Endometrium (tissue), 2 donors: ENCODE data around the gene PPM1H.
"Not testable (repeated sequence)": the region's sequence is repeated elsewhere in the genome, so short reads cannot be mapped to it uniquely, and the experiment has no call there.

Source experiments
- FAIRE-seq: peaks from 2 replicates; lab custom pipeline; 2012; peaks lifted over from hg19 to GRCh38; lab: Jason Lieb, UNC
- donor health status: control.
- donor health status: control.

The PPM1H gene

DNA sequence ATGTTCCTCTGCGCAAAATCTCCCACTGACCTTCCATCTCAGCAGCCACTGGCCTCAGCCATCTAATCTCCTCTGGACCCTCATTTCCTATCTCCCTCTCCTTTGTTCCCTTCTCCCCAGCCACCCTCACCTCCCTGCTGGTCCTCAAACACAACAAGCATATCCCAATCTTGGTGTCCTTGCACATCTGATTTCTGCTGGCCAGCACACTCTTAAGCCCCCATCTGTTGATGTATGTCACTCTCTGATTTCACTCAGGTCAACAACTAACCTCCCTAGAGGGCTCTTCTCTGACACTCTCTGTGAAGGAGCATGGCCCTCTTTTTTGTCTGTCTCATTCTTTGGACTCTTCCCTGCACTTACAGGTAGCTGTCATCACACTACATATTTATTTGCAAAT lies 25.6 kb downstream of the PPM1H start:
- no peak for FAIRE-seq

DNA sequence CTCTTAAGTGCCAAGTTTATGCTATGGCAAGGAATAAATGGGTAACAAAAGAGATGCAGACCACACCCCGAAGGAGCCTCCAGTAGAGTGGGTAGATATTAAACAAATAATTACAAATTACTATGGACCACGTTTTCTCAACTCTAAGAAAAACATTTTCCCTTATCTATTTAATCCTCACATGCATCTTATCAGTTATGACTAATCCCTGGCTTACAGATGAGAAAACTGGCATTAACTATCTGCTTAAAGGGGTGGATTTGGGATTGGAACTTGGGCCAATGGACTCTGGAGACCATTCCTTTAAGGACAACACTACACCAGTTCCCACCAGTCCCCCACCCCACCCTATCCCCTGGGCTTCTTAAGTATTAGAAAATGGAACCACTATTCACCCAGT lies 26.3 kb downstream of the PPM1H start:
- no peak for FAIRE-seq

DNA sequence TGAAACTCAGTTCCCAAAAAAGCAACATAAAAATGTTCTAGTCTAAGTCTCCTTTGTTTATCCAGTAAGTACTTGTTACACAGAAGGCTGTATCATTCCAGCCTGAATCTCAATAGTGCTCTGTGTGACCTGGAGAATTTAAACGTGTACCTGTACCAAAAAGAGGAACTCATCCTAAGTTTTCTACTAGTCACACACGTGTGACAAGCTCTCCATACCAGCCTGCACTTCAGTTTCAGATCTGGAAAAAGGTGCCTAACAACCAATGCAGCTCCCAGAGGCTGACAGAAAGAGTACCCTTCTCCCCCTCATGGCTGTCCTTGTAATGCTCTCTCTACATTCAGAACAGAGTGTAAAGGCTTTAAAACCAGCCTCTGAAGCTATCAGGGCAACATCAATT lies 27.4 kb downstream of the PPM1H start:
- no peak for FAIRE-seq

DNA sequence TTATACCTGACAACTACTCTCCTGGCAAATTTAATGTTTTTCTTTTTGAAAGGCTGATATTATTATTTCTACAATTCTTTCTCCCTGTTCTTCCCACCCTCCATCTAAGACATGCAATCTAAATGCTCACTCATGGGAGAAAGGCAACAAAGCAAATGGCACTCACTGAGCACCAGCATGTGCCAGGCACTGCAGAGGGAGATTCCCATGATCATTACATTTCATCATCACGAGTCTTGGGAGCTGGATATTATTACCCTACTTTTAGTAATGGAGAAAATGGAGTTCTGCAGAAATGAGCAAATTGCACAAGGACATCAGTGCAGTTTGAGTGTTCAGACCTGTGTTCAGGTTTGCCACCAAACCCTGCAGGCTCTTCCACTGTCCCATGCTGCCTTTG lies 27.9 kb downstream of the PPM1H start:
- FAIRE-seq: no peak

DNA sequence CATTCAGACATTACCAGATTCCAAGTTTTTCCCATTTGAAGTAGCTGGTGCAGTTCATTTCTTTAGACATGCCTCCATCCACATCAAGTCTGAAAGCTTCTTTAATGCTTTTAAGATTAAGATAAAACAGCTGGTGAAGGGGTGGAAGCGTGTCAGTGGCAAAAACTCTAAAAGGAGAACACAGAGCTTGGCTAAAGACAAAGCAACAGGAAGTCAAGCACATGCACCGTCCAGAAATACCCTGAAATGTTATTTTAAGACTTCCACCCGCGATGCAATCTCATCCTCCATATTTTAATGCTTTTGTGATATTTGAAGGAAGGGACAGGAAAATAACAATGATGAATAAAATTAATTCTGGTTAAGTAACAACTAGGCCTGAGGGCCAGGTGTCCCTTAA lies 31.8 kb downstream of the PPM1H start:
- no peak for FAIRE-seq

DNA sequence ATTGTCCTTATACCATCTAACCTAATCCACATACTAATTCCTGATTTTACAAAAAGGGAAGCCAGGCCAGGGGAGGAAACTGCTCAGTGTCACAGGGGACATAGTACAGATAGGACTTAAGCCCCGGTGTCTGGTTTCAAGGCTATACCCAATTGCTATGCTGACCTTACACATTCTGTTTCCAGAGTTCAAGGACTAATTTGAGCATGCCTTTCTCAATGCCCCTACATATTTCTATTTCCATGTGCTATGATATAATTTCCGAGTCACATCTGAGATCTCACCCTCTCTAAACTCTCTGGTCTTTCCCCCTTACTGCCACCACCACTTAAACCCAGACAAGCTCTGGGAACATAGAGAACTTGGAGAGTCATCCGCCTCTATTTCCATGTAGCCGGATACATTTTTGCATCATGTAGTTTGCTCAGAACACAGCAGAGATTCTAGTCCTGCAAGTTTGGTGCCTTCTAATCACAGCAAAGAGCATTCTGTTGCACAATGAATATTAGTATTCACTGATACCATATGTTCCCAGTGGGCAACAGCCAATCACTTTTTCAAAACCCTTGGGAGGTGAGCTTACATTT lies 34.2 kb downstream of the PPM1H start:
- no peak for FAIRE-seq

DNA sequence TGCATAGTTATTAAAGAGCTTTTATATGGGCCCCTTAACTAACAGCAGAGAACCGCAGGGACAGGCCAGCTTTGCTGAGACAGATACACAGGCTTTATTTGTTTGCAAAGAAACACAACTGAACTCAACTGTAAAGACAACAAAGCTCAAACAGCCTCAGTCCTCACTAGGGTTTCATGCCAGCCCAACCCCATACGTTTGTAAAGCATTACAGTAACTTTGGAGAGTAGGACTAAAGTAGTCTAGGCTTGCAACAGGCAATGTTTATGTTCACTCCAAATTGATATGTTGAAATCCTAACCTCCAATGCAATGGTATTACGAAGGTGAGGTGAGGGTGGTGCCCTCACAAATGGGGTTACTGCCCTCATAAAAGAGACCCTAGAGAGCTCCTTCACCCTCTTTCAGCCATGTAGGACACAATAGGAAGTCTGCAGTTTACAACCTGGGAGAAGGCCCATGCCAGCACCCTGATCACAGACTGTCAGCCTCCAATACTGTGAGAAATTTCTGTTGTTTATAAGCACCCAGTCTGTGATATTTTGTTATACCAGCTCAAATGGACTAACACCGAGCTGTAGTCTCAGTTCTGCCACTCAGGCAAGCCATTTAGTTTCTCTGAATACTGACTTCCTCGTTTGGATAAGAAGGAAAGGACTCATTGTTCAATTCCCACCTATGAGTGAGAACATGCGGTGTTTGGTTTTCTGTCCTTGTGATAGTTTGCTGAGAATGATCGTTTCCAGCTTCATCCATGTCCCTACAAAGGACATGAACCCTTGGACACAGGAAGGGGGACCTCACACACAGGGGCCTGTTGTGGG lies 35.2 kb downstream of the PPM1H start:
- no peak for FAIRE-seq

DNA sequence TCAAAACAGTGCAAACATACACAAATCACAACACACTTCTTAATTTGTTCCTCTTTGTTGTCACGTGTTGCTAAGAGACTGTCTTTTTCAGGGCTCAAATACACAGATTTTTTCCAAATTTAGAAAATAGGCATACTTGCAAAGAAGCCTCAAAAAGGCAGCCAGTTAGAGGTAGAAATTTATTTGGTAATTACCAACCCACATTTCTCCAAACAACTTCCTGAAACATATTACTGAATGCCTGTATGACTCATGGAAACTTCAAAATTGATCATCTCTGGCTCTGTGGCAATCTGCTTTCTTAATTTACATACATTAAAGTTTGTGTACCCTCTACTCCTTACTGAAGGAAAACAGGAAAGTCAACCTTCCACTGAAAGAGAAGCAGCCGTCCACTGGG lies 36.4 kb downstream of the PPM1H start:
- FAIRE-seq: no peak

DNA sequence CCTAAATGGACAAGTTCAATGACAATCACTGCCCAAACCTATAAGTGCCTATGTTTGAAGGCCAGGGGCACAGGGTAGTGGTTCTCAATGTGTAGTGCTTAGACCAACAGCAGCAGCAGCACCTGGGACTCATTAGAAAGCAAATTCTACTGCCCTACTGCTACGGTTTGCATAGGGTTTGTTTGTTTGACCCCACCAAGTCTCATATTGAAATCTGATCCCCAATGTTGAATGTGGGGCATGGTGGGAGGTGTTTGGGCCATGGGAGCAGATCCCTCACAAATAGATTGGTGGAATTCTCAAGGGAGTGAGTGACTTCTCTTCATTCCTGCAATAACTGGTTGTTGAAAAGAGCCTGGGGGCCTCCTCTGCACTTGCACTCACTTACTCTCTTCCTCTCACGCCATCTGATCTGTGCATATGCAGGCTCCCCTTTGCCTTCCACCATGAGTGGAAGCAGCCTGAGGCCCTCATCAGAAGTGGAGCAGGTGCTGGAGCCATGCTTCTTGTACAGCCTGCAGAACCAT lies 39.5 kb downstream of the PPM1H start:
- no peak for FAIRE-seq

DNA sequence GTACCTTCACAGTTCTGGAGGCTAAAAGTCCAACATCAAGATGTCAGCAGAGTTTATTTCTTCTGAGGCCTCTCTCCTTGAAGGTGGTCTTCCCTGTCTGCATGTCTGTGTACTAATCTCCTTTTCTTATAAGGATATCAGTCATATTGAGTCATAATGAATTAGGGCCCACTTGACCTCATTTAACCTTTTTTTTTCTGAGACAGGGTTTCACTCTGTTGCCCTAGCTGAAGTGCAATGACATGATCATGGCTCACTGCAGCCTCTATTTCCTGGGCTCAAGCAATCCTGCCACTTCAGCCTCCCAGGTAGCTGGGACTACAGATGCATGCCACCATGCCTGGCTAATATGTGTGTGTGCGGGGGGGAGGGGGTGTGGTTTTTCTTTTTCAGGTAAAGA lies 41.7 kb downstream of the PPM1H start:
- FAIRE-seq: no peak

DNA sequence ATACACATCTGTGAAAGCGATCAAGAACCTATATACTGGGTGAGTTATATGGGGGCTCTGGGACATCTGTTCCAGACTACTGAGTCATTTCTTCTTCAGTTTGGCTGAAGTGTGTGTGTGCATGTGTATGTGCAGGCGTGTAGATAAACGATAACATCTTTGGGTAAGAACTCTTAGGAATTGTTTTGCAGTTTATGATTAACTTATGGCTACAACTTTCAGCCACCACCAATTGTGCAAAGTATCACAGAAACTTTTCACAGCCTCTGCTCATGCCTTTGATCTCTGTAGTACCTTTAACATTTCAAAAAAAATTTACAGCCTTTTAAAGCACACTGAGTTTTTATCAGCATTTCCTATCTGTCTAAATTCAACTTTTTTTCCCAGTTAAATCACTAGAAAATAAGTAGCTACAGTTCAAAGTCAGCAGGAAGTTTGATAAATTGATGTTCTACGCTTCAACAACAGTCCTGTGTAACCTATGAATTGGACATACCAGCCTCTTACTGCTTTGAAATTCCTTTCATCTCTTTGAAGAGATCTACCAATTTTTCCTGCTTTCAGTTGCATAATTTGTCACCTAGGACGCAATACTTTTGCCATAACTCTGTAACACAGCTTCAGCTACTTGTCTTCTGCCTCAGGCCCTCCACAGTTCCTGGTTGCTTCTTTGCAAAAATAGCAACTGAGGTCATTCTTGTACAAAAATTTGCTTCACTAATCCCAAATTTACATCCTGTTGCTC lies 43.0 kb downstream of the PPM1H start:
- no peak for FAIRE-seq

DNA sequence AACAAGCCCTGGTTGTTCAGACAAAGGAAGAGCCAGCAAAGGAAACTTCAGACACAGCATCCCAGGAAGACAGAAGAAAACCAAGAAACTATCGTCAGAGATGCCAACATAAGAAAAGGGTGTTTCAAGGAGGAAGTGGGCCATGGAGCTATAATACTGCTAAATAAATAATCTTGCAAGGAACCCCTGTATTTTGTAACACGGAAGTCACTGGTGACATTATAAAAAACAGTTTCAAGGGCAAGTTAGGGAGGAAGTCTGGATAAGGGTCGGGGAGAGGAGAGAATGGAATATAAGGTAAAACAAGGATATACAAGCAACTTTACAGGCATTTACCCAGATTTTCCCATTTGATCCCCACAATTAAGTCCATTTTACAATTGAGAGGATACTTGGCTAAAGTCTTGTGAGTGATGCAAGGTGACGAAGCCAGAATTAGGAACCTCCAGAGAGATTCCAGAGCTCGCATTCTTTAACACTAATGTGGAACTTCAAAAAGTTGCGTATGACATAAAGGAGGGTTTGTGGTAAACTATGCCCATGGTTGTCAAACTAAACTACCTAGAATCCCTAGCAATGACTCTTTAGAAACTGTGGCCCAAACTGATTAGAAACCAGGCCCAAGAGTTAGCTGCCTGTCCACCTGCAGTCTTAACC lies 46.4 kb downstream of the PPM1H start:
- no peak for FAIRE-seq

DNA sequence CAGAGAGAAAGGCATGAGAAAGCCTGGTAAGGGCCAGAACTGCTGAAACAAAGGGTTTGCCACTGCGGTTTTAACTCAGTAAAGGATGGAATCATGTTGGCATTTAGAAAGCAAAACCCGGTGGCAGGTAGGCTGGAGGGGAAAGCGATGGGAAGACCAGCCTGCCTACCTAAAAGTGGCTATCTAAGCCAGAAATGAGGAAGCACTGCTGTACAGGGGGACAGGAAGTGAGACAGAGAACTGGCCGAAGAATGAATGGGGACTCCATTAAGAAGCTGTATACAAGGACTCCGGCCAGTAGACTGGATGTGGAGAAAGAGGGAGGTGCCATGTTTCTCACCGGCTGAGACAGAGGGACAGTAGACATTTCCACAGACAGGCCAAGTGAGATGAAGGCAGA lies 48.2 kb downstream of the PPM1H start:
- FAIRE-seq: no peak

DNA sequence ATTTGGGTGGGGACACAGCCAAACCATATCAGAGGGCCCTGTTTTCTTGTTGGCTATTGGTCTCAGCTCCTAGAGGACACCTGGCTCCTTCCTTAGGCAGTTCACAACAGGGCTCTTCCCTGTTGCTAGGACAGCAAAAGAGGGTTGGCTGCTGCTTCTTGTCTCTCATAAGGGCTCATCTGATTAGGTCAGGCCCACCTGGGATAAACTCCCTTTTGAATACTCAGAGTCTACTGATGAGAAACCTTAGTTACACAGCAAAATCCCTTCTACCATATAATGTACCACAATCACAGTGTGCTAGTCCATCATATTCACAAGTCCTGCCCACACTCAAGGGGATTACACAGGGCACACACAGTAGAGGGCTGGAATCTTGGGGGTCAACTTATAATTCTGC lies 49.7 kb downstream of the PPM1H start:
- FAIRE-seq: no peak

DNA sequence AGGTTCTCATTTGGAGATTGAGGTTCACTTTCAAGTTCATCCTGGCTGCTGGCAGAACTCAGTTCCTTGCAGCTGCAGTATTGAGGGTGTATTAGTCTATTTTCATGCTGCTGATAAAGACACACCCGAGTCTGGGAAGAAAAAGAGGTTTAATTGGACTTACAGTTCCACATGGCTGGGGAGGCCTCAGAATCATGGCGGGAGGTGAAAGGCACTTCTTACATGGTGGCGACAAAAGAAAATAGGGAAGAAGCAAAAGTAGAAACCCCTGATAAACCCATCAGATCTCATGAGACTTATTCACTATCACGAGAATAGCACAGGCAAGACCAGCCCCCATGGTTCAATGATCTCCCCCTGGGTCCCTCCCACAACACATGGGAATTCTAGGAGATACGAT lies 50.1 kb downstream of the PPM1H start:
- FAIRE-seq: not testable (repeated sequence)

DNA sequence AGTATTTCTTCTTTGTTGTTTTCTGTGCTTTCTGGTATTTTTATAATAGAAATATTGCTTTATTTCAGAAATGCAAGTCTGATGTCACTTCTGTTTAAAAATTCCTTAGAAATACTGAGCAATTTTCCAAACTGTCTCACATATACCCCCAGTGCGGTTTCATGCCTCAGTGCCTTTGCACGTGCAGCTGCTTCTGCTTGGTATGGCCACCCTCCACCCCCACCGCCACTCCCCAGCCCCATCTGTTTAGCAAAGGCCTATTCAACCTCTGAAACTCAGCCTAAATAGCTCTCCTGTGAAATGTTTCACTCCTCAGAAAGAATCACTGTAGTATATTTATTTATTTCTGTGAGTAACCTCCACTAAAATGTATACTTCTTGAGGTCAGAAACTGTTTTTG lies 52.3 kb downstream of the PPM1H start:
- no peak for FAIRE-seq

DNA sequence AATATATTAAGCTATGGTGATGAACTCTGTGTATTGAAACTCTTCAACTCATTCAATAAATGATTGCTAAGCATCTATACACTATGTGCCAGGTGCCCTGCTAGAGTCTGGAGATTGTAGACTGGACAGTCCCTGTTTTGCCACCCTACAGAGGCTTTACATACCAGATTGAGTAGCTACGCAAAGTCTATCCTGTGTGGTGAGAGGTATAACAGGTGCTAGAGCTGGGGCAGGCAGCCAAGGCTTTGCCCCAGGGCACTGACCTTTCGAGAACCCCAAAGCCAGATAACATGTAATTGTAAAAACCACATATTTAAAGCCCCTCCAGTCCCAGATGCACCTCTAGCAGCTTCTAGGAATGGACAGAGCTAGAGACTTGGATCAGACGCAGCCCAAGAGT lies 52.8 kb downstream of the PPM1H start:
- no peak for FAIRE-seq

DNA sequence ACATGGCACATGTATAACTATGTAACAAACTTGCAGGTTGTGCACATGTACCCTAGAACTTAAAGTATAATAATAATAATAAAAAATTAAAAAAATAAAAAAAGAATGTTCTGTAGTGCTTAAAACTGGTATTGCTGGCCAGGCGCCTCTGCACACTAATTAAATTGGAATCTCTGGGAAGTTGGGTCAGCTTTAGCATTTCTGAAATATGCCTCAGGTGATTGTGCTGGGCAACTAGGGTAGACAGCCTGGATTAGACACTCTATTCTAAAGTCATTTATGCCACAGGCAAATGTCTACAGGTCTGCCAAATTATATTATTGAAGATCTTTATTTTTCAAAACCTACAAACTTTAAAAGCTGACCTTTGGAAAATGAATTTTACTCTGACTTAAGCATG lies 55.3 kb downstream of the PPM1H start:
- no peak for FAIRE-seq

DNA sequence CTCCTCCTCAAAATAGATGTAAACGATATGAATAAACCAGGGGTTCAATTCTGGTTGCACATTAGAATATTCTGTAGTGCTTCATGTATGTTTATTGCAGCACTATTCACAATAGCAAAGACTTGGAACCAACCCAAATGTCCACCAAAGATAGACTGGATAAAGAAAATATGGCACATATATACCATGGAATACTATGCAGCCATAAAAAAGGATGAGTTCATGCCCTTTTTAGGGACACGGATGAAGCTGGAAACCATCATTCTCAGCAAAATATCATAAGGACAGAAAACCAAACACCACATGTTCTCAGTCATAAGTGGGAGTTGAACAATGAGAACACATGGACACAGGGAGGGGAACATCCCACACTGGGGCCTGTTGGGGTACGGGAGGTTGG lies 55.7 kb downstream of the PPM1H start:
- not testable (repeated sequence) for FAIRE-seq

DNA sequence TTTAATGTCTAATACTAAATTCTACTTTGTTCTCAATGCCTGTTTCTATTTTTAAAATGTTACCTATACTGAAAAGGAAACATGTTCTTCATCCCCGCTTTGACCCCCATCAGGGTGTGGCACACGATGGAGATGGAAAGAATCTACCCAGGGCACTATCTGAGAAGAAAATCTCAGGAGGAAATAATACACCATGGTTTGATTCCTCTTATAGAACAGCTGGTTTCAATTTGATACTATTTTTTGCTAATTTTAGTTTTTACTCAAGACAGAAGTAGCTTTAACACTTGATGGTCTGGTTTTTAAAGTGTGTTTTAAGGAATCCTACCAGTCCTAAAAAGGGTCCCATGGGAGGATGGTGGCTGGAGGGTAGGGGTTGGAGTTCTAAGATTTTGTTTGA lies 56.7 kb downstream of the PPM1H start:
- FAIRE-seq: no peak

DNA sequence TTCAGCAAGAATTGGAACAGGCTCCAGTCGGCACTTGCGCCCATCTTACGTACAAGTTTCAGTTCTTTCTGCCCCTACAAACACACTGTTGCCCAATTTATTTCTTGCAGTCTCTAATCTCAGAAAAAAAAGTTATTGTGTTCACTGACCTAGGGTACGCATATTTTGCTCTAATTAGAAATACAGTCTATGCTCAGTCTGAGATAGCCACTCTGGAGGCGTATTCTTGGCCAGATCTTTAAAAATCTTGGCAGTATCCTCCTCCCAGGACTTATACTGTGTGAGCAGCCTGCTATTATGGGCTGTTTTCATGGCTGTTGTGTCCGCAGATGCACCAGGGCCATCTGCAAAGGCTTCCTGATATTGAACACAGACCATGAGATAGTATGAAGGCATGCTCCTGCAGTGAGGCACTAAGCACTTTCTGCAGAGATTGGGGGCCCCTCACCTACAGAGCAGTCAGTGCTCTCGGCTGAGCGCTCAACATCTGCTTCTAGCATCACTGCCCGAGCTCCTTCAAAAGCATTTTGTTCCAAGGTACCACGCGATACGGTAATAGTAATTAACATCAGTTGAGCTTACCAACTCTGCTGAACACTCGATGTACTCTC lies 57.9 kb downstream of the PPM1H start:
- FAIRE-seq: no peak

DNA sequence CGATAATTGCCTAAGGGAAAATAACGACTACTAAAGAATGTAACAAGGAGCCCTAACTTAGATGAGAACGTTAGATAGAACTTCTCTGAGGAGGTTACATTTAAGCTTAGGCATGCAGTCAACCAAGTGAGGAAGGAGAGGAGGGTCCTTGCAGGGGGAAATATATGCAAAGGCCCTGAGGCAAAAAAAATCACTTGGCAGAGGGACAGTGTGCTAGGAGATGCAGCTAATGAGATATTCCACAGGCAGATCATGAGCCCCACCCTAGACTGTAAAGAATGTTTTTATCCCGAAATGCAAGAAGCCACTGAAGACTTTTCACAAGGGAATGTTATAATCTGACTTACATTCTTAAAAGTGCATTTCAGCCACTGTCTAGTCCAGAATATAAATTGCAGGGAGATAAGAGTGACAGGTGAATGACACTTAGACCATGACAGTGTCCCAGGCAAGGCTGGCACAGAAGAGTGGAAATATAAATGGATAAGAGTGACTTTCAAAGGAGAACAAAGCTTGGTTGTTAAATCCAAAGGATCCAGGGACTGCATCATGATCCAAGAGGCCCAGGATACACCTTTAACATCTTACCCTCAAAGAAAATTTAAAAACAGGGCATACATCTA lies 61.0 kb downstream of the PPM1H start:
- FAIRE-seq: no peak
